HepG2 (cell line): ENCODE data around the gene HOXA5. TPM values are rescaled to one million over a fixed set of nuclear protein-coding genes. Genes with fewer than 3 reads are reported as not detected.

Source experiments
- ATAC-seq: fragments of 200-7000 bp; cut with Tn5 transposase; 3 replicates; pipeline ENCODE4 v1.9.1; 2020; ENCODE audit warnings: mild to moderate bottlenecking, moderate library complexity
- BruUV-seq: library from RNA; stranded (reverse); fragments of 400-500 nt; replicated peaks from 2 replicates; lab custom pipeline; 2021; lab: Mats Ljungman, UMichigan
- CTCF ChIA-PET: fragments of 300-600 bp; formaldehyde crosslinking; extraction: SDS; loops from one replicate; lab custom pipeline; 2021; ENCODE audit warnings: low total read pairs, inconsistent platforms, low intra/inter-chr PET ratio; lab: Yijun Ruan, JAX
- POLR2A ChIA-PET: fragments of 350-600 bp; sonication (Branson Sonifier 250); formaldehyde crosslinking; loops from one replicate; lab custom pipeline; 2020; ENCODE audit warnings: antibody characterized with exemption, inconsistent platforms; lab: Yijun Ruan, JAX
- DNase-seq: peaks from one replicate; pipeline ENCODE4 v3.0.0-alpha.2; 2015; ENCODE audit warnings: low spot score
- FAIRE-seq: peaks from 3 replicates; lab custom pipeline; 2011; peaks lifted over from hg19 to GRCh38; lab: Jason Lieb, UNC
- H2AFZ ChIP-seq: one replicate; pipeline ENCODE4 v1.6.1; 2011; ENCODE audit warnings: low read length, inconsistent platforms
- H3K27ac ChIP-seq: fragments of 300-600 bp; 3 replicates; pipeline ENCODE4 v1.8.0; 2011; ENCODE audit warnings: mixed run types, mild to moderate bottlenecking, mixed read lengths, low read length, inconsistent platforms; ENCODE audit not compliant: insufficient read depth; ENCODE audit errors: extremely low read length
- H3K27me3 ChIP-seq, 2 experiments: fragments of 200-600 bp in 1 of 2; 2 replicates in 1 of 2; 3 replicates in 1 of 2; pipeline versions ENCODE4 v1.6.0 to v1.8.0; 2011; ENCODE audit warnings: low read length in 2 of 2, mild to moderate bottlenecking in 2 of 2, moderate library complexity in 2 of 2, inconsistent platforms in 1 of 2; ENCODE audit not compliant: insufficient read depth in 2 of 2, control insufficient read depth in 1 of 2
- H3K36me3 ChIP-seq, 2 experiments: fragments of 200-600 bp in 1 of 2; replicated peaks in 1 of 2; 2 replicates in 1 of 2; 3 replicates in 1 of 2; pipeline versions ENCODE4 v1.5.1 to v1.8.0; 2011; ENCODE audit warnings: low read length in 2 of 2, inconsistent platforms in 1 of 2; ENCODE audit not compliant: insufficient read depth in 2 of 2, control insufficient read depth in 1 of 2
- H3K4me1 ChIP-seq: 2 replicates; pipeline ENCODE4 v1.5.1; 2012; ENCODE audit warnings: low read length, inconsistent platforms; ENCODE audit not compliant: insufficient read depth
- H3K4me2 ChIP-seq: 2 replicates; pipeline ENCODE4 v1.6.0; 2011; ENCODE audit warnings: low read depth, low read length, inconsistent platforms
- H3K4me3 ChIP-seq, 3 experiments: fragments of 200-600 bp in 1 of 3; sonication (generic), shearing (Covaris generic) in 1 of 3; replicated peaks in 1 of 3; 2 replicates each; pipeline ENCODE4 v1.5.1; 2011 to 2016; ENCODE audit warnings: low read length in 3 of 3, inconsistent platforms in 2 of 3, low read depth in 2 of 3, mild to moderate bottlenecking in 2 of 3, control low read depth in 1 of 3, mixed read lengths in 1 of 3; ENCODE audit not compliant: insufficient read depth in 1 of 3
- H3K79me2 ChIP-seq: one replicate; pipeline ENCODE4 v1.6.1; 2011; ENCODE audit warnings: low read length, inconsistent platforms; ENCODE audit not compliant: insufficient read depth
- H3K9ac ChIP-seq: 2 replicates; pipeline ENCODE4 v1.6.0; 2011; ENCODE audit warnings: mild to moderate bottlenecking, low read depth, low read length, inconsistent platforms; ENCODE audit not compliant: insufficient read depth
- H3K9me3 ChIP-seq: 2 replicates; pipeline ENCODE4 v1.5.1; 2012; ENCODE audit warnings: mild to moderate bottlenecking, low read length
- H4K20me1 ChIP-seq: 2 replicates; pipeline ENCODE4 v1.6.0; 2011; ENCODE audit warnings: inconsistent platforms, mild to moderate bottlenecking, low read length, moderate library complexity; ENCODE audit not compliant: insufficient read depth
- CENPBD1 ChIP-seq: sonication (generic); formaldehyde crosslinking; IDR thresholded peaks from 2 replicates; pipeline ENCODE4 v1.8.0; 2022; ENCODE audit warnings: missing genetic modification reagents, low read depth, mild to moderate bottlenecking, borderline replicate concordance
- JDP2 ChIP-seq: sonication (generic); formaldehyde crosslinking; IDR thresholded peaks from 2 replicates; pipeline ENCODE4 v1.8.1; 2022; ENCODE audit warnings: missing genetic modification reagents, borderline replicate concordance
- KDM4B ChIP-seq: sonication (generic); formaldehyde crosslinking; IDR thresholded peaks from 2 replicates; pipeline ENCODE4 v1.4.0; 2020; ENCODE audit warnings: missing genetic modification reagents
- KLF11 ChIP-seq: IDR thresholded peaks from 2 replicates; pipeline ENCODE4 v1.6.1; 2016; ENCODE audit warnings: missing compliant biosample characterization
- MEIS2 ChIP-seq: sonication (generic); formaldehyde crosslinking; IDR thresholded peaks from 2 replicates; pipeline ENCODE4 v1.9.0; 2021; ENCODE audit warnings: mild to moderate bottlenecking, missing genetic modification reagents
- NONO ChIP-seq, 2 experiments: fragments of 450-650 bp in 1 of 2; sonication (generic) in 1 of 2; formaldehyde crosslinking in 1 of 2; IDR thresholded peaks in 1 of 2; conservative IDR thresholded peaks in 1 of 2; 2 replicates each; pipeline versions ENCODE4 v1.6.1 to v1.8.0; 2017 to 2022; ENCODE audit warnings: mild to moderate bottlenecking in 1 of 2, missing genetic modification reagents in 1 of 2, moderate library complexity in 1 of 2
- SAFB2 ChIP-seq: sonication (generic); formaldehyde crosslinking; IDR thresholded peaks from 2 replicates; pipeline ENCODE4 v1.5.1; 2020; ENCODE audit warnings: missing genetic modification reagents, low read depth, mild to moderate bottlenecking, borderline replicate concordance
- SIN3A ChIP-seq: IDR thresholded peaks from 2 replicates; pipeline ENCODE4 v1.6.1; 2011; ENCODE audit warnings: low read depth, mild to moderate bottlenecking, control low read depth, low read length, borderline replicate concordance
- ZNF160 ChIP-seq: sonication (generic); formaldehyde crosslinking; IDR thresholded peaks from 2 replicates; pipeline ENCODE4 v1.8.0; 2022; ENCODE audit warnings: mild to moderate bottlenecking, inconsistent platforms, missing genetic modification reagents
- ZNF331 ChIP-seq: sonication (generic); formaldehyde crosslinking; IDR thresholded peaks from 2 replicates; pipeline ENCODE4 v1.4.0; 2020; ENCODE audit warnings: missing genetic modification reagents
- ZNF737 ChIP-seq: sonication (generic); formaldehyde crosslinking; IDR thresholded peaks from 2 replicates; pipeline ENCODE4 v1.5.0; 2020; ENCODE audit warnings: missing genetic modification reagents, mild to moderate bottlenecking, borderline replicate concordance
- ZNF747 ChIP-seq: sonication (generic); formaldehyde crosslinking; IDR thresholded peaks from 2 replicates; pipeline ENCODE4 v1.8.1; 2023; ENCODE audit warnings: missing genetic modification reagents, mild to moderate bottlenecking, borderline replicate concordance
- ZSCAN31 ChIP-seq: sonication (generic); formaldehyde crosslinking; IDR thresholded peaks from 2 replicates; pipeline ENCODE4 v1.5.0; 2020; ENCODE audit warnings: low read depth, mild to moderate bottlenecking, missing genetic modification reagents
- WGBS: methylation state at CpG from one replicate; pipeline ENCODE4 v1.1.6; 2017; ENCODE audit warnings: low lambda C conversion rate; 5-methylcytosine and 5-hydroxymethylcytosine counted together
- in situ Hi-C: cut with HindIII; loops from 2 replicates; pipeline ENCODE4 v1.10.0; 2017; ENCODE audit warnings: low pct_unique_long_range_greater_than_20kb; ENCODE audit not compliant: extremely low pct_ligation_motif_present
- intact Hi-C: fragments of 100-400 bp; cut with micrococcal nuclease; formaldehyde crosslinking; loops from one replicate; pipeline ENCODE4 v1.10.0; 2022; ENCODE audit not compliant: unreplicated experiment
- polyA plus RNA-seq, 8 experiments: library from polyadenylated mRNA; depleted of rRNA in 3 of 8; stranded (reverse) in 7 of 8; unstranded in 1 of 8; fragments of >200 nt; fragmentation: Illumina TruSeq in 4 of 8; extraction: Trizol in 4 of 8; gene quantifications; 2 replicates each; pipeline versions ENCODE4 v1.2.1 to v1.2.3, GENCODE V29; 2011 to 2016; ENCODE audit warnings: low read depth in 4 of 8, missing spikeins in 1 of 8, mixed read lengths in 1 of 8; ENCODE audit not compliant: insufficient read depth in 1 of 8
- total RNA-seq, 5 experiments: library from RNA; depleted of rRNA; stranded (reverse); fragments of >200 nt; fragmentation: Illumina TruSeq; extraction: Trizol; gene quantifications; 2 replicates each; pipeline ENCODE4 v1.2.3, GENCODE V29; 2016; ENCODE audit warnings: low read depth in 1 of 5

HOXA5 gene
- total and polyA plus RNA-seq, 2 of the 13 experiments (the other 11 are each of a cell fraction or from before 2014, with no cell fraction given) = 3.2 to 3.6 TPM

GRCh38 chr7:27117887-27118491 lies 25.5 kb downstream of the HOXA5 start:
- POLR2A ChIA-PET = interaction anchor here (1.2 to 5.8 kb wide), 3 partner anchors 13 to 254 kb away, joined by 5 to 118 read pairs (median 5); partner anchors contain the start of genes HOXA4 and SKAP2
- Histone ChIP-seq H3K4me1 (peaks cover 36% of the 10 kb centered on the region), H3K9ac (no peak overlapping the region), H3K79me2 (peaks cover 53% of the 10 kb centered on the region), H3K4me2 (no peak overlapping the region), H4K20me1 (peaks cover 17% of the 10 kb centered on the region), H3K27me3 (no peaks in the 10 kb centered on the region; a peak in 1 of 5 replicates), H3K9me3 (no peaks in the 10 kb centered on the region), H3K4me3 (no peak overlapping the region), H3K36me3 (peaks cover 0 to 6% of the 10 kb centered on the region in 2 experiments; a peak in 2 of 5 replicates), H2AFZ (no peak overlapping the region), H3K27ac (no peak overlapping the region)
- no TSS peak for BruUV-seq
- CTCF ChIA-PET = no interaction called here
- no peak for FAIRE-seq
- 97% methylated on average over 19 of the region's 19 CpGs for WGBS
- intact Hi-C loops (no loop called here), in situ Hi-C loops (no loop called here)
- no peak for ATAC-seq
- no peak for DNase-seq
- TF ChIP-seq MEIS2 (CRISPR knock-in tag) (no peak), JDP2 (CRISPR knock-in tag) (no peak), ZNF747 (CRISPR knock-in tag) (no peak), ZSCAN31 (CRISPR knock-in tag) (no peak), ZNF160 (CRISPR knock-in tag) (no peak), NONO (IDR thresholded peaks at IDR 0.05) (no peak), NONO (CRISPR knock-in tag; conservative IDR thresholded peaks at IDR 0.05) (no peak), CENPBD1 (no peak), KDM4B (no peak), ZNF331 (CRISPR knock-in tag) (no peak), KLF11 (CRISPR knock-in tag) (no peak), ZNF737 (CRISPR knock-in tag) (no peak), SAFB2 (CRISPR knock-in tag) (no peak), SIN3A (no peak)
